Loucy (cell line): ENCODE measurements around the gene LRRC4C.

ENCODE experiments used
- H2AFZ ChIP-seq: fragments of 200-600 bp; sonication (generic); 2 replicates; pipeline ENCODE4 v1.6.0; 2016; ENCODE audit warnings: antibody characterized with exemption, mild to moderate bottlenecking, low read length, moderate library complexity
- H3F3A ChIP-seq: fragments of 200-600 bp; 2 replicates; pipeline ENCODE4 v1.6.0; 2016; ENCODE audit warnings: antibody characterized with exemption, low read depth, mild to moderate bottlenecking
- H3K27me3 ChIP-seq: fragments of 200-600 bp; sonication (generic); 2 replicates; pipeline ENCODE4 v1.6.1; 2014; ENCODE audit warnings: low read length, mild to moderate bottlenecking; ENCODE audit not compliant: insufficient read depth, poor library complexity, severe bottlenecking
- H3K36me3 ChIP-seq: fragments of 200-600 bp; sonication (generic); 2 replicates; pipeline ENCODE4 v1.6.1; 2016; ENCODE audit warnings: low read length; ENCODE audit not compliant: insufficient read depth
- H3K4me1 ChIP-seq: fragments of 200-600 bp; sonication (generic); 2 replicates; pipeline ENCODE4 v1.5.1; 2014; ENCODE audit warnings: low read length, mild to moderate bottlenecking; ENCODE audit not compliant: insufficient read depth, poor library complexity, severe bottlenecking
- H3K4me2 ChIP-seq: fragments of 200-600 bp; sonication (generic); 2 replicates; pipeline ENCODE4 v1.6.0; 2014; ENCODE audit warnings: antibody characterized with exemption, low read length, low read depth, mild to moderate bottlenecking; ENCODE audit not compliant: poor library complexity, severe bottlenecking
- H3K4me3 ChIP-seq: fragments of 200-600 bp; sonication (generic); 2 replicates; pipeline ENCODE4 v1.5.1; 2014; ENCODE audit warnings: low read length, mild to moderate bottlenecking, mixed read lengths; ENCODE audit not compliant: poor library complexity, severe bottlenecking
- H3K79me2 ChIP-seq: fragments of 200-600 bp; sonication (generic); 2 replicates; pipeline ENCODE4 v1.6.1; 2014; ENCODE audit warnings: low read length; ENCODE audit not compliant: insufficient read depth
- H3K9ac ChIP-seq: fragments of 200-600 bp; sonication (generic); 2 replicates; pipeline ENCODE4 v1.6.0; 2014; ENCODE audit warnings: mild to moderate bottlenecking, low read depth, low read length, moderate library complexity; ENCODE audit not compliant: poor library complexity, severe bottlenecking
- H3K9me2 ChIP-seq: fragments of 200-600 bp; sonication (generic); replicated peaks from 2 replicates; pipeline ENCODE4 v1.6.1; 2016; ENCODE audit warnings: low read depth, low read length, mixed read lengths
- H3K9me3 ChIP-seq: fragments of 200-600 bp; sonication (generic); 2 replicates; pipeline ENCODE4 v1.6.1; 2014; ENCODE audit warnings: mild to moderate bottlenecking, antibody characterized with exemption, low read length, low read depth; ENCODE audit not compliant: insufficient read depth
- H4K20me1 ChIP-seq: fragments of 200-600 bp; sonication (generic); 2 replicates; pipeline ENCODE4 v1.6.0; 2014; ENCODE audit warnings: antibody characterized with exemption, low read length, mild to moderate bottlenecking; ENCODE audit not compliant: insufficient read depth, poor library complexity, severe bottlenecking
- EZH2phosphoT487 ChIP-seq: fragments of 200-600 bp; IDR thresholded peaks from 2 replicates; pipeline ENCODE4 v1.6.1; 2018; ENCODE audit warnings: antibody characterized with exemption, mild to moderate bottlenecking, moderate library complexity, borderline replicate concordance
- TF ChIP-seq, protein P1 (sequence below): fragments of 200-600 bp; sonication (generic); conservative IDR thresholded peaks from 2 replicates; pipeline ENCODE4 v1.5.1; 2014; ENCODE audit warnings: mild to moderate bottlenecking, antibody characterized with exemption, low read length

LRRC4C gene

DNA sequence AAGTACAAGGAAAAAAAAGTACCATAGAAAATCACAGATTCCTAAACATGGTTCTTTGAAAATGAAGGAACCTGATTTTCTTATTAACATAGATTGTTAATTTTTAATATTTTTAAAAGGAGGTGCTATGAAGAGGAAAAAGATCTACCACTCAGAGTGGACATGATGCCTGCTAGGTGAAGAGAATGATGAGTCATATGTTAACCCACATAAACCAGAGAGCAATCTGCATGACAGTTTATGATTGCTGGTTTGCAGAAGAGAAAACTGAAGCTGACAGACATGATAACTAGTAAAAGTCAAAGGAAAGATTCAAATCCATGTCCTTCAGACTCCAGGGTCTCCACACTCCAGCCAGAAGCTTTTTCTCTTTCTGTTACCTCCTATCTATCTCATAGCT lies 1231.7 kb downstream of the LRRC4C start:
- Histone ChIP-seq H3K9me3 (no peaks in the 10 kb centered on the region), H3K4me1 (no peaks in the 10 kb centered on the region), H3K4me3 (no peak overlapping the region), H3K9me2 (no peaks in the 10 kb centered on the region), H3K27me3 (no peaks in the 10 kb centered on the region), H2AFZ (no peak overlapping the region), H3K36me3 (no peaks in the 10 kb centered on the region), H3K4me2 (no peak overlapping the region), H3K79me2 (no peaks in the 10 kb centered on the region), H4K20me1 (no peaks in the 10 kb centered on the region), H3F3A (no peaks in the 10 kb centered on the region), H3K9ac (no peak overlapping the region)
- TF ChIP-seq, protein P1, sequence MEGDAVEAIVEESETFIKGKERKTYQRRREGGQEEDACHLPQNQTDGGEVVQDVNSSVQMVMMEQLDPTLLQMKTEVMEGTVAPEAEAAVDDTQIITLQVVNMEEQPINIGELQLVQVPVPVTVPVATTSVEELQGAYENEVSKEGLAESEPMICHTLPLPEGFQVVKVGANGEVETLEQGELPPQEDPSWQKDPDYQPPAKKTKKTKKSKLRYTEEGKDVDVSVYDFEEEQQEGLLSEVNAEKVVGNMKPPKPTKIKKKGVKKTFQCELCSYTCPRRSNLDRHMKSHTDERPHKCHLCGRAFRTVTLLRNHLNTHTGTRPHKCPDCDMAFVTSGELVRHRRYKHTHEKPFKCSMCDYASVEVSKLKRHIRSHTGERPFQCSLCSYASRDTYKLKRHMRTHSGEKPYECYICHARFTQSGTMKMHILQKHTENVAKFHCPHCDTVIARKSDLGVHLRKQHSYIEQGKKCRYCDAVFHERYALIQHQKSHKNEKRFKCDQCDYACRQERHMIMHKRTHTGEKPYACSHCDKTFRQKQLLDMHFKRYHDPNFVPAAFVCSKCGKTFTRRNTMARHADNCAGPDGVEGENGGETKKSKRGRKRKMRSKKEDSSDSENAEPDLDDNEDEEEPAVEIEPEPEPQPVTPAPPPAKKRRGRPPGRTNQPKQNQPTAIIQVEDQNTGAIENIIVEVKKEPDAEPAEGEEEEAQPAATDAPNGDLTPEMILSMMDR = no peak
- TF ChIP-seq EZH2phosphoT487 = no peak

DNA sequence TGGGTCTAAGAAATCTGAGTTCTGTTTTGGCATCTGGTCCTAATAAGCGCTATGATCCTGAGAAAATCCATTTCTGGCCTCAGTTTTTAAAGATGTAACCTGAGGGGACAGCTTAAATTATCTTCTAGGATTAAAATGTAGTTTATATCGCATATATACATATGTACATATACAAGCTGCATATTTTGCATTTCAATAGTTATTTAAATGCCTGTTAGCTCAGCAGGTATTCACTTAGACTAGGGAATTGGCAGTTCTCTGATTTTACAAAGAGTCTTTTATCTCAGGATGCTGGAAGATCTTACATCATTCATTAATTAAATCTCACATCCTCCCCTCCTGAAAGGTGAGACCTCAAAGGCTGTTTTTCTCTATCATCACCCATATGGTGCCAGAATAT lies 1232.8 kb downstream of the LRRC4C start:
- TF ChIP-seq, protein P1 = no peak
- TF ChIP-seq EZH2phosphoT487 = no peak
- no peaks in the 10 kb centered on the region for H3K79me2 ChIP-seq
- H2AFZ ChIP-seq = no peak overlapping the region
- no peaks in the 10 kb centered on the region for H3K27me3 ChIP-seq
- no peaks in the 10 kb centered on the region for H3K9me3 ChIP-seq
- H3K9ac ChIP-seq = no peak overlapping the region
- no peaks in the 10 kb centered on the region for H4K20me1 ChIP-seq
- no peaks in the 10 kb centered on the region for H3K36me3 ChIP-seq
- no peak overlapping the region for H3K4me3 ChIP-seq
- H3K9me2 ChIP-seq = no peaks in the 10 kb centered on the region
- H3F3A ChIP-seq = no peaks in the 10 kb centered on the region
- no peaks in the 10 kb centered on the region for H3K4me1 ChIP-seq
- no peak overlapping the region for H3K4me2 ChIP-seq

DNA sequence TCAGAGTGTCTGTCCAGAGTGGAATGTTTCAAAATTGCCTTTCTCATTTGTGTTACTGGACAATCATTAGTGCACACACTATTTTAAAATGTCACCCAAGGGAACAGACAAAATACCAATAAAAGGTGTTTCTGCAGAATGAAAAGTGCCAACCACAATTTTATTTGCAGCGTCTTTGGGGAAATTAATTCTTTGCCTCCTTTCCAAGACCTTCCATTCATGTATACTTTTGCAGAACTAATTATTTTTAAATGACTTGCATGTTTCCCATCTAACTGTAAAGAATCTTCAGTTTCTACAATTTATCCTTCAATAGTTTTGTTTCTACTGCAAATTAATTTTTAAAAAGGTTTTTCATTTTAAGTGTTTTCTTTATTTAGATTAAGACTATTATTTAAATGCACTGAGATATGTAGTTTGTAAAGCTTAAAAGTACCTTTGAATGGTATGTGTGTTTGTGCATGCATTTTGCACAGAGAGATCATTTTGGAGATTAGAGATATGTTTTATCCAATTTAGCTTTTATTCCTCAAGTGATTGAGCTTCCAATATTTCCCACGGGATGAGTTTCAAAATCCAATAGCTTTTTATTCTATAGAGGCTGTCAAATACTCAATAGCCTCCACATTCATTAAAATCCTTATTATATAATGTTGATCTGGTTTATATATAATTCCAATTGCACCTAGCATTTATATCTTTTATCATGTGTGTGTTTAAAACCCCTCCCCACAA lies 1235.7 kb downstream of the LRRC4C start:
- Histone ChIP-seq H3K79me2 (no peaks in the 10 kb centered on the region), H3K9ac (no peak overlapping the region), H2AFZ (no peak overlapping the region), H3K9me3 (no peaks in the 10 kb centered on the region), H3K36me3 (no peaks in the 10 kb centered on the region), H3K4me2 (no peak overlapping the region), H3K4me1 (no peaks in the 10 kb centered on the region), H3K27me3 (no peaks in the 10 kb centered on the region), H3K4me3 (no peak overlapping the region), H3K9me2 (no peaks in the 10 kb centered on the region), H4K20me1 (no peaks in the 10 kb centered on the region), H3F3A (no peaks in the 10 kb centered on the region)
- TF ChIP-seq, protein P1 = no peak
- TF ChIP-seq EZH2phosphoT487 = no peak
